ENCODE results near the gene HMMR. TPM values are rescaled to one million over a fixed set of nuclear protein-coding genes. Genes with fewer than 3 reads are reported as not detected.
A peak's percentile ranks its signal among the peaks of the same experiment; 100 is the strongest.

HMMR gene
- total and polyA plus RNA-seq, 2 donors (not counting 1 experiment from before 2014, with no cell fraction given): 0.34 to 1.6 TPM

- no peak for DNase-seq
- H3K27me3 Mint-ChIP-seq: no peaks in the 10 kb centered on the region
- peak overlapping the region; percentile 13 for H2AFZ ChIP-seq (ENCODE audit: insufficient read depth, low read depth, low read length, poor library complexity, severe bottlenecking)
Measured at GRCh38 chr5:163497315-163497714, 36.9 kb downstream of the HMMR start.

GRCh38 chr5:163498886-163499285 lies 38.5 kb downstream of the HMMR start:
- intact Hi-C loops (cut with micrococcal nuclease): no loop called here
- H3K4me1 ChIP-seq (ENCODE audit: control insufficient read depth in 2 of 2, insufficient read depth in 2 of 2, low read length in 2 of 2): peaks cover 11 to 14% of the 10 kb centered on the region in 2 donors
- CTCF ChIA-PET: no interaction called here
- no peak overlapping the region for H3K27ac Mint-ChIP-seq
- DNase-seq (no peak), ATAC-seq (ENCODE audit: low read depth) (no peak)
- no peak overlapping the region for H3K4me3 Mint-ChIP-seq
- no peaks in the 10 kb centered on the region for H3K27me3 ChIP-seq (replicated peaks in 1 of 4; ENCODE audit: control extremely low read depth in 1 of 4, control insufficient read depth in 3 of 4, insufficient read depth in 4 of 4, low read length in 3 of 4)
- H2AFZ ChIP-seq (ENCODE audit: insufficient read depth, low read depth, low read length, poor library complexity, severe bottlenecking): no peak overlapping the region
- H3K79me2 ChIP-seq (ENCODE audit: control insufficient read depth, insufficient read depth, low read length): peaks cover 8% of the 10 kb centered on the region
- H3K36me3 ChIP-seq (replicated peaks in 1 of 2; ENCODE audit: control extremely low read depth in 1 of 2, control insufficient read depth in 1 of 2, extremely low read depth in 1 of 2, insufficient read depth in 2 of 2, low read length in 1 of 2): no peaks in the 10 kb centered on the region
- TF ChIP-seq EZH2 (IDR thresholded peaks at IDR 0.05; ENCODE audit: borderline replicate concordance, insufficient read depth, low read depth, low read length, poor library complexity, severe bottlenecking): no peak
- no peak for TF ChIP-seq CTCF (IDR thresholded peaks at IDR 0.05)
- H3K4me3 ChIP-seq (ENCODE audit: control extremely low read depth in 1 of 5, extremely low read depth in 1 of 5, insufficient read depth in 1 of 5, low read depth in 2 of 5, low read length in 4 of 5): no peak overlapping the region
- H3K27ac ChIP-seq (ENCODE audit: low read length in 2 of 2): no peak overlapping the region
- no CpG with 5 or more reads among the region's 1 CpG for WGBS (ENCODE audit: insufficient coverage)
- no peak overlapping the region for H3K9ac ChIP-seq (ENCODE audit: low read length)
- H3K9me3 ChIP-seq (ENCODE audit: control extremely low read depth in 1 of 3, control insufficient read depth in 2 of 3, insufficient read depth in 1 of 3, low read length in 2 of 3): no peaks in the 10 kb centered on the region
- peaks cover 16% of the 10 kb centered on the region for H3K4me1 Mint-ChIP-seq
- H3K27me3 Mint-ChIP-seq: no peaks in the 10 kb centered on the region
- POLR2A ChIA-PET: no interaction called here
- no peak overlapping the region for H3K4me2 ChIP-seq (replicated peaks; ENCODE audit: low read depth, low read length, poor library complexity, severe bottlenecking)
- no peaks in the 10 kb centered on the region for H4K20me1 ChIP-seq (ENCODE audit: control insufficient read depth, insufficient read depth, low read length, poor library complexity, severe bottlenecking)
- H3K9me3 Mint-ChIP-seq (ENCODE audit: insufficient read depth): no peaks in the 10 kb centered on the region

More at GRCh38 chr5:163497315-163497714, 36.9 kb downstream of the HMMR start:
- no peak overlapping the region for H3K9ac ChIP-seq (ENCODE audit: low read length)
- H3K9me3 ChIP-seq (ENCODE audit: control extremely low read depth in 1 of 3, control insufficient read depth in 2 of 3, insufficient read depth in 1 of 3, low read length in 2 of 3): no peaks in the 10 kb centered on the region
- intact Hi-C loops (cut with micrococcal nuclease): no loop called here
- H3K27me3 ChIP-seq (replicated peaks in 1 of 4; ENCODE audit: control extremely low read depth in 1 of 4, control insufficient read depth in 3 of 4, insufficient read depth in 4 of 4, low read length in 3 of 4): no peaks in the 10 kb centered on the region
- no peak for ATAC-seq (ENCODE audit: low read depth)
- Mint-ChIP-seq H3K4me1 (peaks cover 2% of the 10 kb centered on the region), H3K4me3 (no peak overlapping the region), H3K27ac (no peak overlapping the region), H3K9me3 (ENCODE audit: insufficient read depth) (no peaks in the 10 kb centered on the region)
- H3K4me1 ChIP-seq (ENCODE audit: control insufficient read depth in 2 of 2, insufficient read depth in 2 of 2, low read length in 2 of 2): no peaks in the 10 kb centered on the region
- ChIA-PET CTCF (no interaction called here), POLR2A (no interaction called here)
- no peak for TF ChIP-seq CTCF (IDR thresholded peaks at IDR 0.05)
- no peak for TF ChIP-seq EZH2 (IDR thresholded peaks at IDR 0.05; ENCODE audit: borderline replicate concordance, insufficient read depth, low read depth, low read length, poor library complexity, severe bottlenecking)
- no peak overlapping the region for H3K4me3 ChIP-seq (ENCODE audit: control extremely low read depth in 1 of 5, extremely low read depth in 1 of 5, insufficient read depth in 1 of 5, low read depth in 2 of 5, low read length in 4 of 5)
- H3K36me3 ChIP-seq (replicated peaks in 1 of 2; ENCODE audit: control extremely low read depth in 1 of 2, control insufficient read depth in 1 of 2, extremely low read depth in 1 of 2, insufficient read depth in 2 of 2, low read length in 1 of 2): no peaks in the 10 kb centered on the region
- H3K27ac ChIP-seq (ENCODE audit: low read length in 2 of 2): no peak overlapping the region
- no peak overlapping the region for H3K4me2 ChIP-seq (replicated peaks; ENCODE audit: low read depth, low read length, poor library complexity, severe bottlenecking)
- 83% methylated on average over 1 of the region's 3 CpGs for WGBS (ENCODE audit: insufficient coverage)
- H3K79me2 ChIP-seq (ENCODE audit: control insufficient read depth, insufficient read depth, low read length): no peaks in the 10 kb centered on the region
- H4K20me1 ChIP-seq (ENCODE audit: control insufficient read depth, insufficient read depth, low read length, poor library complexity, severe bottlenecking): no peaks in the 10 kb centered on the region
